Measurements from ENCODE around the gene DBX1. TPM values are rescaled to one million over a fixed set of nuclear protein-coding genes. Genes with fewer than 3 reads are reported as not detected.

The DBX1 gene
- total RNA-seq, 1 donor, result not detected

DNA sequence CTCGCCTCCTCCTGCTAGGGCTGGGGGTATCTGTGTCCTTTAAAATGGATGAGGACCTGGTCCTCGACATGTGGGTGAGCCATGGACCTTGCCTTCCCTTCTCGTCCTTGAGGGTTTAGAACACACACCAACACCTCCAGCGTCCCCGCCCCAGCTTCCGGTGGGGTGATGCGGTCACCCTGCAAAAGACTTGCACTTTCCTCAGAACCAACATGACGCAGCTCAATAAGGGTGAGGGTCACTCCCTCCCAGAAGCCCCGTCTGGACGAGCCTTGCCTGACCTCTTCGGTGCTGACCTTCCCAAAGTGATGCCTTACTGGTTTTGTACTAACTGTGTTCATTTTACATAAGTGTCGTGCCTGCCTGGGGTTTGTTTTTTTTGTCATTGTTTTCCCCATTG, 41.0 kb downstream of the DBX1 start:
- Histone ChIP-seq H3K4me3 (ENCODE audit: low read length) (no peak overlapping the region), H3K27me3 (ENCODE audit: insufficient read depth, low read length) (no peaks in the 10 kb centered on the region), H3K9me3 (ENCODE audit: low read depth, low read length) (no peaks in the 10 kb centered on the region), H3K4me1 (ENCODE audit: insufficient read depth, low read length) (no peaks in the 10 kb centered on the region)

DNA sequence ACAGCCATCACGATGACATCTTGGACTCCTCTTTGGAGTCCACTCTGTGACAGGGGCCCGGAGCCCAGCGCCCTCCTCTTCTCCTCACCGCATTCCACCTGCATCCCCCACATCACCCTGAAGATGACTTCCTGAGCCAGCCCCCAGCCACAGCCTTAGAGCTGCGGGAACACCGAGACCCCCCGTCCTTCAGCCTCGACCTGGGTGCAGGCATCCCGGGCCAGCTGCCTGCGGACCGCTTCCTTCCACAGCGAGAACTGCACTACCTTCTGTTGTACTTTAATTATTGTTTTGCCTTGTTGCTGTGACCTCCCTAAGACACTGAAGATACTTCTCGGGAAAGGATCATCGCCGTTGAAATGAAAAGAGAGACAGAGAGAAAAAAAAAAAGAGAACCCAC, 42.1 kb downstream of the DBX1 start:
- Histone ChIP-seq H3K9me3 (ENCODE audit: low read depth, low read length) (no peaks in the 10 kb centered on the region), H3K27me3 (ENCODE audit: insufficient read depth, low read length) (no peaks in the 10 kb centered on the region), H3K4me3 (ENCODE audit: low read length) (no peak overlapping the region), H3K4me1 (ENCODE audit: insufficient read depth, low read length) (no peaks in the 10 kb centered on the region)

DNA sequence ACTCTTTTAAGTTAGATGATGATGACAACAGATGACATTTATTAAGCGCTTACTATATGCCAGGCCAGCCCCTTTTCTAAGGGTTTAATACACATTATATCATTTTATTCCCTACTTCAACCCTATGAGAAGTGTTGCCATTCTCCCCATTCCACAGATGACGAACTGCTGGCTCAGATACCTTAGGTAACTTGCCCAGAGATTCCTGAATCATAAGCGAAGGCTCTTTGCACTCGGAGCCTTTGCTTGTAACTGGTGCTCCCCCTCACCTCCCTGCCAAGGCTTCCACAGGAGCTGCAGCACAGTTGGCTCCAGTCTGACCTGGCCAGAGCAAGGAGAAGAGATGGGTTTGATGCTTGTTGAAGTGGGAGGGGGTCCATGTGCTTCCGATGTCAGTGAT, 43.0 kb downstream of the DBX1 start:
- Histone ChIP-seq H3K9me3 (ENCODE audit: low read depth, low read length) (no peaks in the 10 kb centered on the region), H3K4me1 (ENCODE audit: insufficient read depth, low read length) (no peaks in the 10 kb centered on the region), H3K27me3 (ENCODE audit: insufficient read depth, low read length) (no peaks in the 10 kb centered on the region), H3K4me3 (ENCODE audit: low read length) (no peak overlapping the region)

DNA sequence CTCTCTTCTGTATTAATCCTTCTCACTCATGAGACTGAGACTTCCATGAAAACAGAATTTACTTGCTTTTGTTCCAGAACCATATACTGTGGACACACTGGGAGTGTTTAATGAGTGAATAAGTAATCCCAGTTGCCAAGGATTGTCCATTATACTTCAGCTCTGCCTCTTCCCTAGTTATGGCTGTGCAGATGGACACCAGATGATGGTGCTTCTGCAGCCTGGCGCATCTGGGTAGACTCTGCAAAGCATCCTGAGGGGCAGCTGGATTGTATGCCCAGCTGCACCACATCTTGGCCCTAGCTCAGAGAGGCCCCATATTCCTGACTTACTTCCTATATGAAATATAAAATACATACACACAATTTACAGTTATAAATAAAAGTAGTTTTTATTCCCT, 43.5 kb downstream of the DBX1 start:
- Histone ChIP-seq H3K4me1 (ENCODE audit: insufficient read depth, low read length) (no peaks in the 10 kb centered on the region), H3K4me3 (ENCODE audit: low read length) (no peak overlapping the region), H3K27me3 (ENCODE audit: insufficient read depth, low read length) (no peaks in the 10 kb centered on the region), H3K9me3 (ENCODE audit: low read depth, low read length) (no peaks in the 10 kb centered on the region)

DNA sequence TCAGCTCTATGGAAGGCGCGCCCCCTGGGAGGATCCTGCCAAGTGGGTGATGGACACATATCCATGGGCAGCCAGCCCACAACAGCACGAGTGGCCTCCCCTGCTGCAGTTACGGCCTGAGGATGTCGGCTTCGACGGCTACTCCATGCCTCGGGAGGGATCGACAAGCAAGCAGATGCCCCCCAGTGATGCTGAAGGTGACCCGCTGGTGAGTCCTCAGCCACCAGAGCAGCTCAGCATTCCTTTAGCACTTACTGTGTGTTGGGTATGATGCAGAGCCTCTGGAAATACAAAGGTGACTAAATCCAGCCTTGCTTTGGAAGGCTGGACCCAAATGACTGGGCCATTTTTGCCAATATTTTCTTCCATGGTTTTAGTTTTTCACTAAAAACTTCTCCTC, 45.7 kb downstream of the DBX1 start:
- H3K4me3 ChIP-seq (ENCODE audit: low read length), result no peak overlapping the region
- no peaks in the 10 kb centered on the region for H3K27me3 ChIP-seq (ENCODE audit: insufficient read depth, low read length)
- no peaks in the 10 kb centered on the region for H3K4me1 ChIP-seq (ENCODE audit: insufficient read depth, low read length)
- H3K9me3 ChIP-seq (ENCODE audit: low read depth, low read length), result no peaks in the 10 kb centered on the region

DNA sequence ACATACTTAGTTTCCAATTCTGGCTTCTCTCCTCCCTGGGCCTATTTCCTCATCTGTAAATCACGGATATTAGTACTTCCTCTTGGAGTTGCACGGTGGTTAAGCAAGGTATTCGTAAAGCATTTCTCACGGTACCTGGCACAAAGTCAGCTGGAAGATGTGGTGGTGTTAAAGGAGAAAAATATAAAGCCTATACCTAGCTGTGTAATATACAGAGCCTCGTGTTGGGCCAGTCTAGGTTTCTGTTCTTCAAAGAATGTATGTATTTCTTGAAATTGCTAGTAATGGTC, 47.2 kb downstream of the DBX1 start:
- no peaks in the 10 kb centered on the region for H3K4me1 ChIP-seq (ENCODE audit: insufficient read depth, low read length)
- no peaks in the 10 kb centered on the region for H3K9me3 ChIP-seq (ENCODE audit: low read depth, low read length)
- H3K4me3 ChIP-seq (ENCODE audit: low read length), result no peak overlapping the region
- H3K27me3 ChIP-seq (ENCODE audit: insufficient read depth, low read length), result no peaks in the 10 kb centered on the region

DNA sequence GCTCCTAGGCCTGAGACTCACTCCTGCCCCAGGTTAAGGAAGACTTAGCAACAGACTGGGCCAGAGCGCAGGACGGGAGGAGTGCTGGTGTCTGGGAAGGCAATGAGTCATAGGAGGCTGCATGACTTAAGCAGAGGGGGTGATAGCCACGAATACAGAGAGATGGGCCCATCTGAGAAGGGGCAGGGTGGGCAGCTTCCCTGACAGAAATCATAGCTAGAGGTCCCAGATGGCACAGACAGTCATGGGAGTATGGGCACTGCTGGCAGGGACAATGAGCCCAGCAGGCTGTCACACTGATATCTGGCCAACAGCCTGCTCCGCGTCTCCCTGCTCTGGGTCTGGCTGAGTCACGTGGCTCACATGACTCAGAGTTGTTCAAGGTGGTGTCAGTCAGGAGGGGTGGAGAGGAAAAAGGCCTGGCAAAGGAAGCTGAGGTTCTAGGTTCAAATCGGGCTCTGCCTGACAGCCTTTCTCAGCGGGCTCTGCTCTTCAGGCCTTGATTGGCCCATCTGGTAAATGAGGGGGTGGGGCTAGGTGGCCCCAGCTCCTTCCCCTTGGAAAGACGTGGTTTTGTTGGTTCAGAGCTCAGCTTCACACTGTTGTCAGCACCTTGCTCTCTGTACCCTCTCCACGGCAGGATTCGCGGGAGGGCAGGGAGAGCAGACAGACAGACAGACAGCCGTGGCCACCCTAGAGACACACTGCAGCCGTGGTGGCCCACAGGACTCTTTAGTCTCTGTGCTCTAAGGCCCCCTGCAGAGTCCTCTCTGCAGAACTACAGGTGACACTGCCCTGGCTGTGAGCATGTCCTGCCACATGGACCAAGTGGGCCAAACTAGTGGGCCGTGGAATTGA, 47.8 kb downstream of the DBX1 start:
- Histone ChIP-seq H3K4me1 (ENCODE audit: insufficient read depth, low read length) (no peaks in the 10 kb centered on the region), H3K4me3 (ENCODE audit: low read length) (no peak overlapping the region), H3K27me3 (ENCODE audit: insufficient read depth, low read length) (no peaks in the 10 kb centered on the region)

DNA sequence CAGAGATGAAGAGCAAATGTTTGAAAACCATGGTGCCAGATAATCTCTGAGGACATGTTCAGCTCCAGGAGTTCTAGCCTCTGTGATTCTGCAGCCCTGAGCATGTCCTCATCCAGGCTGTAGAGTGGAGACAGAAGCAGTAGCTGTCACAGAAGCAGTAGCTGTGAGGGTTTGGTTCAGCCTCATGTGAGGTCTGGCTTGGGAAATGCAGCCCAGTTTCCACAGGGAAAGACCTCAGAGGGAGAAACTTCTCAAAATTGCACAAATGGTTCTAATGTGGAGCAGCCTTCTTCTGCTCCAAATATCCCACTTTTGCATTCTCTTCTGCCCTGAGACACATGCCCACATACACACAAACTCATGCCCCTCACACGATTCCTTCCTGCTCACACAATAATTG, 48.4 kb downstream of the DBX1 start:
- Histone ChIP-seq H3K9me3 (ENCODE audit: low read depth, low read length) (no peaks in the 10 kb centered on the region), H3K27me3 (ENCODE audit: insufficient read depth, low read length) (no peaks in the 10 kb centered on the region), H3K4me1 (ENCODE audit: insufficient read depth, low read length) (no peaks in the 10 kb centered on the region), H3K4me3 (ENCODE audit: low read length) (no peak overlapping the region)

More for the DNA sequence above, 47.8 kb downstream of the DBX1 start:
- H3K9me3 ChIP-seq (ENCODE audit: low read depth, low read length), result no peaks in the 10 kb centered on the region

DNA sequence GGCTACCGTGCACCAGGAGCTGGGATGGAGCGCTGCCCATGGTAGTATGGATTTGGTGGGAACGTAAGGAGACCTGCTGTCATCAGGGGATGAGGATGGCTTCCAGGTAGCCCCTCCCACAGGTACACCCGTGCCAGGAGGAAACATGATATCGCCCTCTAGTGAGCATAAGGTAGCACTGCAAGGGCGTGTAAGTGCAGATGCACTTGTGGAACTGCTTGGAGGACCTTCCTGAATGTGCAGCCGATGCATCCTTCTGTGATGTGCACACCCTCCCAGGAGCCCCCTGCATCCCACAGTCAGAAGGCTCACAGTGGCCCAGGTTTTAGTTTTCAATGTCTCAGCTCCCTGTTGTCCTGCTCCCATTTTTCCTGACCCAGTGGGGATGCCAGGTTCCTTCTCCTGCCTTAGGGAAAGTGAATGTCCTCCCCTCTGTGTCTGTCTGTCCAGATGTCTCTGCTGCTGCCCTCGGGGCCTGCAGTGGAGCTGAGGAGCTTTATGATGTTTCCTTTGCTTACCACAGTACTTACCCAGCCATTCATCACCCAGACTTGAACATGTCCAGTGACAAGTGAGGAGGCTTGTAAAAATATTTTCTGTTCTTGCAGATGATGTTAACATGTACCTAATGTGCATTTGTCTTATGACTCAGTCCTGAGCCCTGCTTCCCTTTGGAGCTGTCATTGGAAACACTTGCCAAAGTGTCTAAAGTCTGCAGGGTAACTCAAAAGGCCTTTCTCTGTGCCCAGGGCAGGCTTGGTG, 49.2 kb downstream of the DBX1 start:
- H3K27me3 ChIP-seq (ENCODE audit: insufficient read depth, low read length), result no peaks in the 10 kb centered on the region
- no peaks in the 10 kb centered on the region for H3K4me1 ChIP-seq (ENCODE audit: insufficient read depth, low read length)
- no peak overlapping the region for H3K4me3 ChIP-seq (ENCODE audit: low read length)
- H3K9me3 ChIP-seq (ENCODE audit: low read depth, low read length), result no peaks in the 10 kb centered on the region

DNA sequence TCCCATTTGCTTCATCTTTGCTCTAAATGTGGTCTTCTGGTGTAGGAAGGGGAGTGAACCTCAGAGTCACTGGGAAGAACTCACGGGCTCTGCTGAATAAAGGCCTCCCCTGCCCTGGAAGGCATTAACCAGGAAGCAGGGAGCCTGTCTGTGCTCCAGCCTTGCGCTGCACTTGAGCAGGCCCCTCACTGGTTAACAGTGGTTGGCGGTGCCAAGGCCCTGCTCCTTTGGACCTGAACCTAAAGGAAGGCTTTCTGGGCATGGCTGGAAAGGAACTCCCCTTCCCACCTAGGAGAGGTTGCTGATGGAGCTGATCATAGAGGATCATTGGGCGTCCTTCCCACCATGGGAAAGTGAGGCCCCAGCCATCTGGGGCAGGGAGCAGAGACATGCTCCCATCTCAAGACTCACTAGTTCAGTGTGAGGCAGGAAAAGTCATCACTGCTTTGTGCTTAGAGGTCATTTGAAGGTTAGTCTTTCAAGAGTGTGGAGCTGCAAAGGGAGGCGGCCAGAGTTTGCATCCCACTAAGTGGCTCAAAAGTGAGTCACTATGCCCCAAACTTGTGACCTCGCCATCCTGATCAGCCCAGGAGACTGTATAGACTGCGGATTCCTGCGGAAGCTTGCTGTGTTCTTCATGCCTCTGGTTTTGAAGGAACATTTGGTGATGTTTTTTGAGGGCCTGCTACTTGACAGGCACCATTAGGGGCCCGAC, 50.4 kb downstream of the DBX1 start:
- Histone ChIP-seq H3K9me3 (ENCODE audit: low read depth, low read length) (no peaks in the 10 kb centered on the region), H3K4me1 (ENCODE audit: insufficient read depth, low read length) (no peaks in the 10 kb centered on the region), H3K27me3 (ENCODE audit: insufficient read depth, low read length) (no peaks in the 10 kb centered on the region), H3K4me3 (ENCODE audit: low read length) (no peak overlapping the region)

Other genes starting within 250 kb of the DBX1 start
- gene HTATIP2, start 203.2 kb upstream of the DBX1 start, total RNA-seq, result 20.3 TPM
- gene PRMT3, start 227.2 kb upstream of the DBX1 start, total RNA-seq, result 15.8 TPM